ENCODE measurements around the gene LACTBL1.
A peak's percentile ranks its signal among the peaks of the same experiment; 100 is the strongest.

Gene LACTBL1

GRCh38 chr1:22936681-22937080 lies 36.0 kb downstream of the LACTBL1 start:
- DNase-seq = no peak

- no peak for DNase-seq
These were observed 37.2 kb downstream of the LACTBL1 start for GRCh38 chr1:22935433-22935832.

GRCh38 chr1:22932803-22933470 lies 39.7 kb downstream of the LACTBL1 start:
- no peak for DNase-seq

GRCh38 chr1:22930240-22930912 lies 42.3 kb downstream of the LACTBL1 start:
- peak in 7 of 14 donors; percentile 8 to 53 (median 13) for DNase-seq

- DNase-seq = no peak
These were observed 47.6 kb downstream of the LACTBL1 start for GRCh38 chr1:22925111-22925510.

- DNase-seq = no peak
These were observed 50.0 kb downstream of the LACTBL1 start for GRCh38 chr1:22922640-22923039.

GRCh38 chr1:22921452-22922126 lies 51.1 kb downstream of the LACTBL1 start:
- DNase-seq = no peak

- no peak for DNase-seq
These were observed 51.8 kb downstream of the LACTBL1 start for GRCh38 chr1:22920734-22921451.

GRCh38 chr1:22920026-22920733 lies 52.5 kb downstream of the LACTBL1 start:
- DNase-seq = no peak

- DNase-seq = no peak
These were observed 53.2 kb downstream of the LACTBL1 start for GRCh38 chr1:22919341-22920025.

- DNase-seq = no peak
These were observed 54.0 kb downstream of the LACTBL1 start for GRCh38 chr1:22918644-22919043.

- DNase-seq = no peak
These were observed 54.7 kb downstream of the LACTBL1 start for GRCh38 chr1:22917989-22918388.

GRCh38 chr1:22916471-22916820 lies 56.2 kb downstream of the LACTBL1 start:
- peak in 2 of 14 donors; percentile 9 to 15 for DNase-seq

GRCh38 chr1:22915816-22916470 lies 56.7 kb downstream of the LACTBL1 start:
- DNase-seq = peak in 1 of 14 donors; percentile 5

GRCh38 chr1:22915231-22915630 lies 57.4 kb downstream of the LACTBL1 start:
- no peak for DNase-seq

- no peak for DNase-seq
These were observed 57.9 kb downstream of the LACTBL1 start for GRCh38 chr1:22914633-22915217.

- DNase-seq = no peak
These were observed 58.5 kb downstream of the LACTBL1 start for GRCh38 chr1:22914156-22914555.

- no peak for DNase-seq
These were observed 59.1 kb downstream of the LACTBL1 start for GRCh38 chr1:22913421-22914141.

GRCh38 chr1:22912311-22912710 lies 60.4 kb downstream of the LACTBL1 start:
- DNase-seq = no peak

- DNase-seq = no peak
These were observed 61.5 kb downstream of the LACTBL1 start for GRCh38 chr1:22910986-22911651.

Data from C1 segment of cervical spinal cord (tissue), 14 donors.